ENCODE data around the gene CRYBG2.

CRYBG2 gene

DNA sequence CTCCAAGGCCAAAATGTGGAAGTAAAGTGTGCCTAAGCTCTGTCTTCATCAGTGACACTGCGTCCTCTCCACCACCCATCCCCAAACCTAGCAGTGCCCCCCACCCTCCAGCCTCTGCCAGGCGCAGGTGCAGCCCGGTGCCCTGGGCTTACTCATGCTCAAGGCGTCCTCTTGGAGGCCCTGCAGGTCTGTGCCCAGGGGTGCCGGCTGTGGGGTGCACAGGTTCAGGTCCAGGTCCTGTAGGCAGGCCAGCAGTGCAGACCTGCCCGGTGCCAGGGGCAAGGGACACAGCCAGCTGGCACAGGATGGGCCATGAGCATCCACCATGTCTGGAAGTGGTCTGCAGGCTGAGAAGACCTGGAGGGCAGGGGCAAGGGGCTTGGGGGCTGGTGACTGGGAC lies 13.5 kb upstream of the CRYBG2 start:
- DNase-seq: no peak
- TF ChIP-seq, protein P1, sequence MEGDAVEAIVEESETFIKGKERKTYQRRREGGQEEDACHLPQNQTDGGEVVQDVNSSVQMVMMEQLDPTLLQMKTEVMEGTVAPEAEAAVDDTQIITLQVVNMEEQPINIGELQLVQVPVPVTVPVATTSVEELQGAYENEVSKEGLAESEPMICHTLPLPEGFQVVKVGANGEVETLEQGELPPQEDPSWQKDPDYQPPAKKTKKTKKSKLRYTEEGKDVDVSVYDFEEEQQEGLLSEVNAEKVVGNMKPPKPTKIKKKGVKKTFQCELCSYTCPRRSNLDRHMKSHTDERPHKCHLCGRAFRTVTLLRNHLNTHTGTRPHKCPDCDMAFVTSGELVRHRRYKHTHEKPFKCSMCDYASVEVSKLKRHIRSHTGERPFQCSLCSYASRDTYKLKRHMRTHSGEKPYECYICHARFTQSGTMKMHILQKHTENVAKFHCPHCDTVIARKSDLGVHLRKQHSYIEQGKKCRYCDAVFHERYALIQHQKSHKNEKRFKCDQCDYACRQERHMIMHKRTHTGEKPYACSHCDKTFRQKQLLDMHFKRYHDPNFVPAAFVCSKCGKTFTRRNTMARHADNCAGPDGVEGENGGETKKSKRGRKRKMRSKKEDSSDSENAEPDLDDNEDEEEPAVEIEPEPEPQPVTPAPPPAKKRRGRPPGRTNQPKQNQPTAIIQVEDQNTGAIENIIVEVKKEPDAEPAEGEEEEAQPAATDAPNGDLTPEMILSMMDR (IDR thresholded peaks at IDR 0.05; ENCODE audit: low read depth, low read length, missing control alignments): no peak
- no peaks in the 10 kb centered on the region for H3K27me3 ChIP-seq (replicated peaks)
- no peak overlapping the region for H3K27ac ChIP-seq
- H3K36me3 ChIP-seq (replicated peaks): no peaks in the 10 kb centered on the region
- in situ Hi-C loops (cut with HindIII; ENCODE audit: low pct_ligation_motif_present, low sequenced_read_pairs): no loop called here
- no peak overlapping the region for H3K4me3 ChIP-seq (ENCODE audit: low read depth, low read length)

DNA sequence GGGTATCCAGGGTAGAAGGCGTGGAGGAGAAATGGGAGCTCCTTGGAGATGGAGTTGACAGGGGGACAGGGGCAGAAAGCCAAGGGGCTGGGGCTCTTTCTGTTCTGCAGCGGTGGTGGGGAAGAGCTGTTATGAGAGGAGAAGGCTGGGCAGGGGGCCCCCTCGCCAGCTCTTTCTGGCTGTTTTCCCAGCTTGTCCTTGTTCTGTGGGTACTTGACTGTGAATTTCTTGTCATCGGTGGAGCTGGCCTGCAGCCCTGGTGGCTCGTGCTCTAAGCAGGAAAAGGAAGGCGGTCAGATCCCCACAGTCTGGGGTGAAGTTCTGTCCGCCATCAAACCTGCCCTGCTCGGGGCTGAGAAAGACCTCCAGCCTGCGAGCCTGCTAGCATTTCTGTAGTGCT lies 11.0 kb upstream of the CRYBG2 start:
- H3K27me3 ChIP-seq (replicated peaks): peaks cover 14% of the 10 kb centered on the region
- TF ChIP-seq, protein P1 (IDR thresholded peaks at IDR 0.05; ENCODE audit: low read depth, low read length, missing control alignments): no peak
- in situ Hi-C loops (cut with HindIII; ENCODE audit: low pct_ligation_motif_present, low sequenced_read_pairs): no loop called here

DNA sequence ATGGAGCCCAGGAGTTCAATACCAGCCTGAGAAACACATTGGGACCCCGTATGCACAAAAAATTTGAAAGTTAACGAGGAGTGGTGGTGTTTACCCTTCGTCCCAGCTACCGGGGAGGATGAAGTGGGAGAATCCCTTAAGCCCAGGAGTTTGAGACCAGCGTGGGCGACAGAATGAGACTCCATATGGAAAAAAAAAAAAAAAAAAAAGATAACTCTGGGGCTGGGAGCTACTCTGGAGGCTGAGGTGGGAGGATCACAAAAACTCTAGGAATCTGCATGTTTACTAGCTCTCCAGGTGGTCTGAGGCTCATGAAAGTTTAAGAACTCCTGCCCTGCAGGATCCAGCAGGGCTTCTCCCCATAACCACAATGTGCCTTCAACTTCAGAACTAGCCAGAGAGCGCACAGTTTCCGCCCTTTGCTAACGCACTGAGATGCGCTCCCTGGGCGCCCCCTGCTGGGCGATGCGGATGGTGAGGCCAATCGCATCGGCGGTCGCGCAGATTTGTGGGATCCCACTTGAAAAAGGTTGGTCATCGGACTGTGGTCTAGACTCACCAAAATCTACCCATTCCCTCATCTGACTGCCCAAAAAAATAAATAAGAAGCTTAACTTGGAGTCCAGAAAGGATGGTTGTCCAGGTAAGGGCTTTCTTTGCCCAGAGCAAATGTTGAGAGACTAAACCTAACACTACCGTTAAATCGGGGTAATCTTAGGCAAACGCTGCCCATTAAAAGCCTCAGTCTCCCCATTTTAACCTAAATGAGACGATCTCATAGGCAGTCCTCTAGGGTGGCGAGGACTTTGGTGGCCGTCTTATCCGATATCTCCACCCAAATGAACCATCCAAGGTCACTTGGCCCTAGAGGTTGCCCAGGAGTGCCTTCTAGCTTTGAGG lies 9.9 kb upstream of the CRYBG2 start:
- Histone ChIP-seq H3K27me3 (replicated peaks) (peaks cover 19% of the 10 kb centered on the region), H3K4me3 (ENCODE audit: low read depth, low read length) (no peak overlapping the region), H3K36me3 (replicated peaks) (no peaks in the 10 kb centered on the region), H3K27ac (no peak overlapping the region)
- peak; percentile 67 for DNase-seq
- in situ Hi-C loops (cut with HindIII; ENCODE audit: low pct_ligation_motif_present, low sequenced_read_pairs): no loop called here
- TF ChIP-seq, protein P1 (IDR thresholded peaks at IDR 0.05; ENCODE audit: low read depth, low read length, missing control alignments): peak; percentile 100

More for the DNA sequence above, 11.0 kb upstream of the CRYBG2 start:
- no peak overlapping the region for H3K27ac ChIP-seq
- no peaks in the 10 kb centered on the region for H3K36me3 ChIP-seq (replicated peaks)
- H3K4me3 ChIP-seq (ENCODE audit: low read depth, low read length): no peak overlapping the region
- no peak for DNase-seq

DNA sequence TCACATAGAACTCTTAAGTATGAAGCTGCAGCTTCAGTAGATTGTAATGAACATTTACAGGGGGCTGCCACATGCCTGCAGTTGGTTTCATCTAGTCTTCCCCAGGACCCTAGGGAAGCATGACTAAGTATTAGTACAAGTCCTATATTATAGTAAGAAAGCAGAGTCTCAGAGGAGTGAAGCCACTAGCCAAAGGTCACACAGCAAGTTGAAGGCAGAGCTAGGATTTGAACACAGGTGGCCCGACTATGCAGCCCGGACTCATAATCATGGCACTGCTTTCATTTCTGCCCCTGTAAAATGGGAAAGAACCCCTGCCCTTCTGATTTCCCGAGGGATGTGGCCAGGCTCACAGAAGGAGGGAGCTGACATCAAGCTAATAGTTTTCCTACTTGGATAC lies 8.4 kb upstream of the CRYBG2 start:
- no peak for DNase-seq
- Histone ChIP-seq H3K27me3 (replicated peaks) (peaks cover 19% of the 10 kb centered on the region), H3K4me3 (ENCODE audit: low read depth, low read length) (no peak overlapping the region), H3K27ac (no peak overlapping the region), H3K36me3 (replicated peaks) (no peaks in the 10 kb centered on the region)
- TF ChIP-seq, protein P1 (IDR thresholded peaks at IDR 0.05; ENCODE audit: low read depth, low read length, missing control alignments): no peak
- in situ Hi-C loops (cut with HindIII; ENCODE audit: low pct_ligation_motif_present, low sequenced_read_pairs): no loop called here

DNA sequence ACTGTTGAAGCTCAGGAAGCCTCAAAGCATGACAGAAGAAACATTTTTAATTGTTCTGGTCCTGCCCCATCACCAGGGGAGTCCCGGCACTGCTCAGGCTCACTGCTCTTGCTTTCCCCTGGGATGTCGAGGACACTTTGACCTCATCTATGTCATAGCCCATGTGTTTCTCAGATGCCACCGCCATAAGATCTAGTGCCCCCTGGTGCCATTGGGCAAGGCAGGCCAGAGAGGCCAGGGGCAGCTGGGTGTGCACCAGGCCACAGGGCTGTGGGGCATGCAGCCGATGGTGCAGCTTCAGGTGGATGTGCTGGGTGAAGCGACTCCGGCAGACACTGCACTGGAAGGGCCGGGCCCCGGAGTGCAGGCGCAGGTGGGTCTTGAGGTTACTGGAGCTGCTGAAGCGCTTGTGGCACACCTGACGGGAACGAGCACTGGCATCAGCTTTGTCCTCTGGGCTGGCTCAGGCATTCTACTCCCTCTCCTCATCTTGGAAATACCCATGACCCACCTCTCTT lies 7.7 kb upstream of the CRYBG2 start:
- Histone ChIP-seq H3K27me3 (replicated peaks) (peaks cover 19% of the 10 kb centered on the region), H3K27ac (no peak overlapping the region), H3K36me3 (replicated peaks) (no peaks in the 10 kb centered on the region), H3K4me3 (ENCODE audit: low read depth, low read length) (no peak overlapping the region)
- in situ Hi-C loops (cut with HindIII; ENCODE audit: low pct_ligation_motif_present, low sequenced_read_pairs): no loop called here
- TF ChIP-seq, protein P1 (IDR thresholded peaks at IDR 0.05; ENCODE audit: low read depth, low read length, missing control alignments): peak; percentile 3
- no peak for DNase-seq
